Stimulated activated CD4-positive, alpha-beta T cell treated with anti-CD3 and anti-CD28 coated beads, TNF-alpha, amount 100 ng/mL, for 48 hours (primary cell): ENCODE measurements around the gene SAA2.
A peak's percentile ranks its signal among the peaks of the same experiment; 100 is the strongest.
"Not testable (repeated sequence)": the region's sequence is repeated elsewhere in the genome, so short reads cannot be mapped to it uniquely, and the experiment has no call there.

Experiments used
- DNase-seq, 3 donors: peaks; one replicate each; pipeline ENCODE4 v3.0.0-alpha.2; 2020; ENCODE audit warnings: low read depth in 3 of 3

The SAA2 gene

GRCh38 chr11:18253233-18253632 is 4.8 kb upstream of the SAA2 start:
- DNase-seq: no peak

- DNase-seq: not testable (repeated sequence)
Observed at GRCh38 chr11:18247191-18247581, 1.3 kb downstream of the SAA2 start.

- DNase-seq: not testable (repeated sequence)
Observed at GRCh38 chr11:18246379-18247190, 1.9 kb downstream of the SAA2 start.

GRCh38 chr11:18245396-18245795 is 3.1 kb downstream of the SAA2 start:
- DNase-seq: no peak

- DNase-seq: peak; percentile 17 to 57 (median 37)
Observed at GRCh38 chr11:18243783-18244362, 4.6 kb downstream of the SAA2 start.

GRCh38 chr11:18239655-18240054 is 8.8 kb downstream of the SAA2 start:
- DNase-seq: no peak

GRCh38 chr11:18236664-18237356 is 11.7 kb downstream of the SAA2 start, which contains the start of gene SAA4:
TSS of gene SAA4 (minus strand) at chr11:18236802. CDS start at chr11:18235926, 876 bp downstream.
- DNase-seq: no peak

- no peak for DNase-seq
Observed at GRCh38 chr11:18235394-18236334, 12.8 kb downstream of the SAA2 start.

GRCh38 chr11:18233912-18234311 is 14.6 kb downstream of the SAA2 start:
- no peak for DNase-seq

- DNase-seq: no peak
Observed at GRCh38 chr11:18230859-18231258, 17.6 kb downstream of the SAA2 start.

- DNase-seq: no peak
Observed at GRCh38 chr11:18229501-18229900, 19.0 kb downstream of the SAA2 start.

- DNase-seq: no peak
Observed at GRCh38 chr11:18225913-18226312, 22.6 kb downstream of the SAA2 start.

- DNase-seq: no peak
Observed at GRCh38 chr11:18223591-18224387, 24.7 kb downstream of the SAA2 start.

- DNase-seq: no peak
Observed at GRCh38 chr11:18222814-18223421, 25.6 kb downstream of the SAA2 start.

- DNase-seq: no peak
Observed at GRCh38 chr11:18221274-18221876, 27.1 kb downstream of the SAA2 start.

- DNase-seq: no peak
Observed at GRCh38 chr11:18209058-18209457, 39.4 kb downstream of the SAA2 start.

- no peak for DNase-seq
Observed at GRCh38 chr11:18204771-18205170, 43.7 kb downstream of the SAA2 start.

- DNase-seq: no peak
Observed at GRCh38 chr11:18204220-18204619, 44.2 kb downstream of the SAA2 start.

- DNase-seq: no peak
Observed at GRCh38 chr11:18203723-18204122, 44.7 kb downstream of the SAA2 start.

- DNase-seq: not testable (repeated sequence)
Observed at GRCh38 chr11:18197738-18198137, 50.7 kb downstream of the SAA2 start.
